Gastroesophageal sphincter (tissue), 3 donors: ENCODE measurements around the gene KCNMB2.

ENCODE experiments used
- CTCF ChIP-seq, 4 experiments: fragments of 200-600 bp in 2 of 4; fragments of 450-650 bp in 2 of 4; sonication (generic) in 1 of 4; IDR thresholded peaks; one replicate each; pipeline ENCODE4 v1.5.1; 2017 to 2019; ENCODE audit warnings: antibody characterized with exemption in 4 of 4, mild to moderate bottlenecking in 2 of 4, moderate library complexity in 2 of 4
- EP300 ChIP-seq: sonication (generic); formaldehyde crosslinking; IDR thresholded peaks from one replicate; pipeline ENCODE4 v1.6.1; 2017; ENCODE audit warnings: antibody characterized with exemption, mild to moderate bottlenecking
- POLR2A ChIP-seq, 2 donors: fragments of 450-650 bp; IDR thresholded peaks; one replicate each; pipeline ENCODE4 v1.6.1; 2017; ENCODE audit warnings: antibody characterized with exemption in 2 of 2, mild to moderate bottlenecking in 2 of 2, moderate library complexity in 1 of 2
- POLR2AphosphoS5 ChIP-seq: sonication (generic); formaldehyde crosslinking; IDR thresholded peaks from one replicate; pipeline ENCODE4 v1.6.1; 2017; ENCODE audit warnings: antibody characterized with exemption

- no peak for TF ChIP-seq CTCF (IDR thresholded peaks at IDR 0.05)
- no peak for TF ChIP-seq POLR2AphosphoS5
- TF ChIP-seq EP300: no peak
- TF ChIP-seq POLR2A (IDR thresholded peaks at IDR 0.05): no peak
These were observed 48.6 kb downstream of the KCNMB2 start for GRCh38 chr3:178584722-178585380.
